Fibroblast of skin of scalp (primary cell): ENCODE data around the gene FAM120C. TPM values are rescaled to one million over a fixed set of nuclear protein-coding genes. Genes with fewer than 3 reads are reported as not detected.

Experiments
- DNase-seq: peaks from one replicate; pipeline ENCODE4 v3.0.0-alpha.2; 2013
- polyA plus RNA-seq, 2 experiments: library from polyadenylated mRNA; unstranded; fragments of 120-200 nt; gene quantifications; one replicate each; pipeline ENCODE4 v1.2.1, GENCODE V29; 2013; ENCODE audit not compliant: insufficient read length in 2 of 2

FAM120C gene, protein sequence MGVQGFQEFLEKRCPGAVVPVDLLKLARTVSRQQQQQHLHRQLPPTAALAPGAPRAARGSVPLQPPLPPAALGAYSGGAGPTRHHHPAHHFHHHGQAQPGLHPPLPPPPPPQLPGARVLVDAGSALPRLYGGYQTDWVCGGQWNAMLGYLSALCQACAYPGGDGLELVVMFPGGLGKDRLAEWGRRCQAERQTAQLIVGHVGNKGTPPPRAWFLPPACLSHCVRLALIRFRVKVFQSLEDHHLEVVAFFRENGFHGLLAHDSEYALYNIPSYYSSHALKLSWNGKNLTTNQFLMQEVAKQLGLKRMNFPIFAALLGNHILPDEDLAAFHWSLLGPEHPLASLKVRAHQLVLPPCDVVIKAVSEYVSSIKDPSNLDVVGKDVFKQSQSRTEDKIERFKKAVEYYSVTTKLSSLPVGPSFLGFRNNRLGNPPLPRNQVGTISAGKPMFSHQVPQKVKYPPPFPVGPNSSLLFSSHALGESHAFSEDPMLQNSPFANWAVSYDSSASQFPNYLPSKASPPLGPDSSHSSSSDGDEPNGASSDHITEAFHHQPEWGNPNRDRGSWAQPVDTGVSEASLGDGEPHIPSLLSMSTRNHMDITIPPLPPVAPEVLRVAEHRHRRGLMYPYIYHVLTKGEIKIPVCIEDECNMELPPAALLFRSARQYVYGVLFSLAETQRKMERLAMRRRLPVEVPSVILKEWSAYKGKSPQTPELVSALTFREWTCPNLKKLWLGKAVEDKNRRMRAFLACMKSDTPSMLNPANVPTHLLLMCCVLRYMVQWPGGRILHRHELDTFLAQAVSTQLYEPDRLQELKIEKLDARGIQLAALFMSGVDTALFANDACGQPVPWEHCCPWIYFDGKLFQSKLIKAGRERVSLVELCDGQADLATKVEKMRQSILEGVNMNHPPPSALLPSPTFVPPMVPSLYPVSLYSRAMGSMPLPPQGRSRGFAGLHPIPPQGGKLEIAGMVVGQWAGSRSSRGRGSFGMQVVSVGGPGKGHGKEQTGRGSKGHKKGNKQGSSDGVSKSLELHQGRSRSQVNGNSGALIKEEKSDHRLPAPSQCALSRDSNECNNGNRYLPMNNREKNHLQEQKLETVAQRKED
- polyA plus RNA-seq (2013, experiment 1 of 2; ENCODE audit: insufficient read length), result 4.2 TPM
- 4.2 TPM for polyA plus RNA-seq (2013, experiment 2 of 2; ENCODE audit: insufficient read length)

DNA sequence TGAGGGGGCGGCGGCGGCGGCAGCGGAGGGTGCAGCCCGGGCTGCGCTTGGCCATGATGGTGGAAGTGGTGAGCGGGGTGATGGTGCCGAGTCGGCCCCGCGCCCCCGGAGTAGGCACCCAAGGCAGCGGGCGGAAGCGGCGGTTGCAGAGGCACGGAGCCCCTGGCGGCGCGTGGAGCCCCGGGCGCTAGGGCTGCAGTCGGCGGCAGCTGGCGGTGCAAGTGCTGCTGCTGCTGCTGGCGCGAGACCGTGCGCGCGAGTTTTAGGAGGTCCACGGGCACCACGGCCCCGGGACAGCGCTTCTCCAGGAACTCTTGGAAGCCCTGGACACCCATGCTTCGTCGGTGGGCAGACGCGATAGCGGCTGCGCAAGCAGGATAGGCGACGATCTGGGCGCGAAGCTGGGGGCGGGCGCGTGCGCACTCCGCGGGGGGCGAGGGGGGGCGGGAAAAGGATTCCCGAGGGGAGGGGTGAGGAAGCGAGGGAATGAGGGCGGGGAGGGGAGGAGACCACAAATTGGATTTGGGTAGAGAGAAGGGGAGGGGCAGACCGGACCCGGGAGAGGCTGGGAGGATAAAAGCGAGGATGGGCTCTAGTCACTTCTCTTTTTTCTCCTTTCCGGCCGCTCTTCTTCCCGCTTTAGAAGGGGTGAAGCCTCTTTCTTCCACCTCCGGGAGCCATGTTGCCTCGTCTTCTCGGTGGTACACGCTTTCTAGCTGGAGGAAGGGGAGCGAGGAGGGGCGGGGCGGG is at the start of gene FAM120C:
Gene FAM120C (minus strand): TSS at position 391 of the 750 bp plus-strand sequence. CDS start 56 bp downstream, at position 335.
- peak; percentile 83 for DNase-seq

DNA sequence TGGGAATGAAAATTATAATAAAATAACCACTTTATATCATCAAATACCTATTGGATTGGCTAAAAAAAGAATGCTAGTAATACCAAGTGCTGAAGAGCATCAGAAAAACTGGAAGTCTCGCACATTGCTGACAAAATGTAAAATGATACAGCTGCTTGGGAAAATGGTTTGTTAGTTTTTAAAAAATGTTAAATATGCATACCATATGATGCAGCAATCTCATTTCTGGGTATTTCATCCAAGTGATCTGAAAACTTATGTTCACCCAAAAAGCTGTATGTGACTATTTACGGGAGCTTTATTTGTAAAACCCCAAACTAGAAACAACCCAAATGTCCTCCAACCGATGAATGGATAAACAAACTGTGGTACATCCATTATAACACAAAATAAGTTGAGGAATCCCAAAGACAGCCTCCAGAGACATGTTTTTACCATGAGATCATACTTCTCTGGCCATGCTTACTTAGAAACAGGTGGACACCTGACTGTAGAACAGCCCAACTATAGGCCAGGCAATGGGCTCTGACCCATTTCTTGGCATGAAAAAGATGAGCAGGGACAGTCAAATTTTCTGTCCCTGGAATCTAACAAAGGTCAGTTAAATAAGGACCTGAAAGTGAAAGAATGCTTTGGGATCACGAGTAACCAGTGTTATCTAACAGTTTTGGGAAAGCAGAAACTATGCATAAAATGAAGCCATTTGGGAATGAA is 47.5 kb upstream of the FAM120C start:
- DNase-seq, result peak; percentile 51

DNA sequence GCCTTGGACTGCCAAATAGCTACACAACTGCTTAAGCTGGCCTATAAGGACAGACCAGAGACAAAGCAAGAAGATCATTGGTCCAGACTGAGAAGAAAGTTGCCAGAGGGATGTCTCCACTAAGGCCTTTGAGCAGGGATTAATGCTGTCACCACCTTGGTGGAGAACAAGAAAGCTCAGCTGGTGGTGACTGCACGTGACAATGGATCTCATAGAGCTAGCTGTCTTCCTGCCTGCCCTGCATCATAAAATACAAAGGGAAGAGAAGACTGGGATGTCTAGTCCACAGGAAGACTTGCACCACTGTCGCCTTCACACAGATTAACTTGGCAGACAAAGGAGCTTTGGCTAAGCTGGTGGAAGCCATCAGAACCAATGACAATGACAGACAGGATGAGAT is 40.5 kb upstream of the FAM120C start:
- DNase-seq, result peak; percentile 7

DNA sequence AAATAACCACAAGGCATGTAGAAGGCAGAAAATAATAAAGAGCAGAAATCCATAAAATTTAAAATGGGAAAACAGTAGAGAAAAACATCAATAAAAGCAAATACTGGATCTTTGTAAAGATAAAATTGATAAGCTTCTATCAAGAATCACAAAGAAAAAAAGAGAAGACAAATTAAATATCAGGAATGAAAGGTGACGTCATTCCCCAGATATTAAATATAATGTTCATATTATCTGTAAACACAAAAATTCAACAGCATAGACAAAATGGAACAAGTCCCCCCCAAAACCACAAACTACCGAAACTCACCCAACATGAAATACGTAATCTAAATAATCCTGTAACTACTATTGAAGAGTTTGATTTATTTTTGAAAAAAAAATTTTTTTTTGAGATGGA is 30.5 kb upstream of the FAM120C start:
- DNase-seq, result no peak

DNA sequence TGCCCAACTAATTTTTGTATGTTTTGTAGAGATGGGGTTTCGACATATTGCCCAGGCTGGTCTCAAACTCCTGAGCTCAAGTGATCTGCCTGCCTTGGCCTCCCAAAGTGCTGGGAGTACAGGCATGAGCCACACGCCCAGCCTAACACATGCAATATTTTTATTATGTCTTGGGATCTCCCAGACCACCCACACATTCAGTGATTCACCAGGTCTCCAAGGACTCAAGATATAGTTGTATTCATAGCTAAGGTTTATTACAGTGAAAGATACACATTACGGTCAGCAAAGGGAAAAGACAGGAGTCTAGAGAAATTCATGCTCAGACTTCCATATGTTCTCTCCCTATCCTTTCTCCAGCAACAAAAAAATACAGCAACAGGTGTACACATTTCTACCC is 25.5 kb upstream of the FAM120C start:
- DNase-seq, result peak; percentile 72

DNA sequence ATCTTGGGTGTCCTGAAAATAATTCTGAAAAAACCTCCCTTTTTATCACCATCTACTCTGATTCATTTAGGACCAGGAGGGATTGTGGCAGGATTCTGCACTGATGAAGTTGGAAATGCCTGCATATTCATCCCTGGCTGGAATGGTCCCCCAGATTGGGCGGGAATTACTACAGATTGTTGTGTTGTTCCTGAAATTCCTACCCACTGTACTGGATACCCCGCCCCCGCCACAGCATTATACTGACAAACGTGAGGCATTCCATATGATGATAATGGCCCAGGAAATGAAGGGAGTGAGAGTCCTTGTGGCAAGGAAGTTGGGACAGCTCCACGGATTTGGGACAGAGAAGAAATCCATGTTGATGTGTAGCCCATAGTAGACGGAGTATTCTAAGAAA is 15.2 kb upstream of the FAM120C start:
- no peak for DNase-seq

DNA sequence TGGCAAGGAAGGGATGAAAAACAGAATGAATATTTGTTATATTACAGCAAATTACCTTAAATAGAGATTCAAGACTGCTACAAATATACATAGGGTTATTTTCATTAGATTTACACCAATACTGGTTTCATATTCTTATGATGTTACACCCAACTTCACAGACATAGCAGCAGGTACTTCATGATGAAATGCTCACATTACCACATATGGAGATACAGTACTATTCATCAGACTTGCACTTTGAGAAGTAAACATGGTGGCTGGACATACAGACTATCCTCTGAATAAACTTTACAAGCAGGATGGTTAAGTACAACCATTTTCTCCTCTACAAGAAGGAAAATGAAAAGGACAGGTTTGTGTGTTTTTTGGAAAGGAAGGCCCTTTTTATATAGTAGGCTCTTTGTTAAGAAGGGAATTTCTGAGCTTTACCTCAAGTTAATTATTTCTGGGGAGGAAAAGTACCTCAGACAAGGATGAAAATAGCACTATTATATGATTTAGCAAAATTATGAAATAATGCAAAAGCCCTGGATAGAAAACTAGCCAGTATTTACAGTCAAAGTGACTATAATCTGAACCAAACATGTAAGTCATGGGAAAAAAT is 12.0 kb upstream of the FAM120C start:
- no peak for DNase-seq

DNA sequence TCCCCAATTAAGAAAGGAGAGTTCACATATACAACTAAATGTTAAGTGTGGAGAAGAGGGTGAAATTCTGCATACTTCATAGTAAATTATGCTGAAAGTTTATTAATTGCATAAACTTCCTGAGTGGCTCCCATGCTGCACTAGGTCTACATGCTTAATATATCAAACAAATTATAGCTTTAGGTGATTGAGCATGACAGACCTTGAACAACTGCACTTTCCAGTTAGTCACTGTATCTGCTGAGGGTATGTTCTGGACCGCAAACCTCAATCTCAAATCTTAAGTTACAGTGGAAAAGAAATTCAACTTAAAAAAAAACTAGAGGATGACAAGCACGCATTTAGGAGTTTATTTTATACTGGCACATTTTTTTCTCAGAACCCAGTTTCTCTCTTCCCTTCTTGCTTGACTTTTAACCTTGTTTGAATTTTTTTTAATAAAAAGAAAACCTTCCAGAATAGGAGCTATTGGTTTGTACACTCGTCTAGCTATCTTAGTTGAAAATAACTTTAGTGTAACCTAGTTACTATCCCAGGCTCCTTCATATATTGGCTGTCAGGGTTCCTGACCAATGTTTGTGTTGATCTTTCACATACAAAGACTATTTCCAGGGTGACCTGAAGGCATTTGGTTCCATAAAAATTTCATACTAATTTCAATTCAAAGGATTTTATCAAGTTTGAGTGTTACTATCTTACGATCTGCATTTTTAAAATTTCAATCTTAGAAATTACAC is 10.2 kb upstream of the FAM120C start:
- no peak for DNase-seq

DNA sequence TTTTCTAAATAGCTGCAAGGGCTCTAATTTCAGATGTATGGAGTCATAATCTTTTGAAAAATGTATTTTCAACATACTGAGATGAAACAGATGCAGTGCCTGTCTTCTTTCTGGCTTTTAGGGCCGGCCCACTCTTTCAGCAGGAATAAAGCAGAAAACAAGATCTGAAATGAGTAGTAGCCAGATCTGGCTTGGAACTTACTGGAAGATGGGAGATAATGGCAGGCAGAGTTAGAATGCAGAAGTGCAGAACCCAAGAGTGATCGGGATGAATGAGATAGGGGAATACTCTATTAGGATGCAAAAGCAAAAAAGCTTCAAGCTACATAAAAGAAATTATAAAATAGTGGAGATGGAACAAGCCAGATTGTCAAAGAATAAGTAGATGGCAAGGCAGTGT is 1.4 kb upstream of the FAM120C start:
- DNase-seq, result no peak

DNA sequence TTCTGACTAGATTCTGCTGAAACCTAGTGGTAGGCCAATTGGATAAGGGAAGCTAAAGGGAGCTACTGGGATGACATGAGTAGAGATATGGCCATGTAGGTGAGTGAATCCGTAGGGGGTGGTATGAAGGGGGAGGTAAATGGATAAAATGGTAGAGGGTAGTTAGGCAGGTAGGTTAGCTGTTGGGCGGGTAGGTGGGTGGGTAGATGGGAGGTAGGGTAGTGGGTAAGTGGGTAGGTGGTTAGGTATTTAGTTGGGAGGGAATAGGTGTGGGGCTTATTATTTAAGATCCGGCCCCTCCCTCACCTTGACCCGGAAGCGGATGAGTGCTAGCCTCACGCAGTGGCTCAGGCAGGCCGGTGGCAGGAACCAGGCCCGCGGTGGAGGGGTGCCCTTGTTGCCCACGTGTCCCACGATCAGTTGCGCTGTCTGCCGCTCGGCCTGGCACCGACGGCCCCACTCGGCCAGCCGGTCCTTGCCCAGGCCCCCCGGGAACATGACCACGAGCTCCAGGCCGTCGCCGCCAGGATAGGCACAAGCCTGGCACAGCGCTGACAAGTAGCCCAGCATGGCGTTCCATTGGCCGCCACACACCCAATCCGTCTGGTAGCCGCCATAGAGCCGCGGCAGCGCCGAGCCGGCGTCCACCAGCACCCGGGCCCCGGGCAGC is 725 bp downstream of the FAM120C start:
- peak; percentile 30 for DNase-seq

DNA sequence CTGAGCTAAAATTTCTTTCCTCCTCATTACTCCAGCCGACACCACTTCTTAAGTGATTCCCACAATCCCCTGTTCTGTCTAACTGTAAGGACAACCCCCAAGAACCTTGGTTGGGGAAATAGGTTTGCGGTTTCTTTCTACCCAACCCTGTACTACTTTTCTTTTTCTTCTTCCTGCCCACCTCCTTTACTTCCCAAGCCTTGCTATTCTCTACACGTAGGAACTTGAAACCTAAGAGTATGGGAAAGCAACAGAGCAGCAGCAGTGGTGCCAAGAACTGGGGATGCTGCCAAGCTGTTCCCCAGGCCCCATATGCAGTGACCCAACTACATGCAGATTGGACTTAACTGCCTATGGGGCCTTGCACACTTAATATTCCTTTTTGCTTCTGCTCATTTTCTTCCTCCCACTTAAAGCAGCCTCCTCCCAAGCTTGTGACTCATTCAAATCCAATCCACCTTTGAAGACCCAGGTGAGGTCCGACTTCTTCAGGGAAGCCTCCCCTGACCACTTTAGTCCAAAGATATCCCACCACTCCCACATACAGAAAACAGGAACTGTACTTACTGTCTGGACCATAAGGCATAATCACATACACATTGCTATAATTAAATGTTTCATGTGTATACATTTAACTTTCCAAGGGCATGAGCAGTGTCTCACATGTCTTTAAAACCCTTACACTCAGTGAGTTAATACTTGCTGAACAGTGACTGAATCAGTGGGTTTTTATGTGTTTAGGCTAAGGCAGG is 1.7 kb downstream of the FAM120C start:
- no peak for DNase-seq

DNA sequence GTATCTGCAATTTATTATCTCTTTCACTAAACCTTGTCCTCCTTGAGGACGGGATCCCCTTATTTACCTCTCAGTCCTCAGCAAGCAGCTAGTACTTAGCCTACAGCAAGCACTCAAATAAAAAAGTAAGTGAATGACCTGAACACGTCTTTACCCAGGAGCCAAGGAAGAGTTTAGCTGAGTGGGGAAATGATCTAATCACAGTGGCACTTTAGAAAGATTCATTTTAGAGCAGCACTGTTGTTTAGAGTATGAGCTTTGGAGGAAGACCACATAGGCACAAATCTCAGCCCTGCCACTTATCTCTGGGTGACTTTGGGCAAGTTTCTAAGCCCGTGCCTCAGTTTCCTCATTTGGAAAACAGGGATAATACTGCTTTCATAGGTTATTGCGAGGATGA is 2.7 kb downstream of the FAM120C start:
- peak; percentile 27 for DNase-seq

DNA sequence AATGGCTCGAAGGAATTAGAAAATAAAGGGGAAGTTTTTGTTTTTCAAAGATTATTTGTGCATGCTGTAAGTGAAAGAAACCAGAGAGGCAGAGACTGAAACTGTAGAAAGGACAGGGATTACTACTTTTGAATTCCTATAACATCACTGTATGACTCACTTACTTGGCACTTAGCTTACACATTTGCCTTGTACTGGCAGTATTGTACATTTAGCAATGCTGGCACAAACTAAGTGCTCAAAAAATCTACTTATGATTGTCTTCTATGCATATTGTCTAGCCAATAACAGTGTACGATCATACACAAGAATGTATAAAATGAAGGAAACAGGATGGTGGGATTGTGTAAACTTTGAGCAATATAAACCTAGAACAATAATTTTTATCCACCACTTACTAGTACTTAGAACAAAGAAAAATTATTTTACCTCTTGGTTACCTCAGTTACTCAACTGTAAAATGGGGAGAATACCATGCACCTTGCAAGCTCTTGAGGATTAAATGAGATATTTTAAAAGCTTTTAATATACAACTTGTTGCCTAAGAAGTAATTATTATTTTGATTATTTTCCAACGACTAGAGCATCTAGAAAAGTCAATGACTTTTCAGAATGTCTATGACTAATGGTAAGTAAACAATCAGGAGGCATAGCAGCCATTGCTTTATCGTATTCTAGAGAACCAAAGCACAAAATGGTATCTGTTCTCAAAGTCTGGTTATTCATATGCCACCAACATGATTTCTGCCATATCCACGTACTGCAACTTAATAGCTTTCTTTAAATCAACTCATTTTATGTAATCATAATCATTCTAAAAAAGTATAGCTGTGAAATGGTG is 4.7 kb downstream of the FAM120C start:
- DNase-seq, result peak; percentile 85

DNA sequence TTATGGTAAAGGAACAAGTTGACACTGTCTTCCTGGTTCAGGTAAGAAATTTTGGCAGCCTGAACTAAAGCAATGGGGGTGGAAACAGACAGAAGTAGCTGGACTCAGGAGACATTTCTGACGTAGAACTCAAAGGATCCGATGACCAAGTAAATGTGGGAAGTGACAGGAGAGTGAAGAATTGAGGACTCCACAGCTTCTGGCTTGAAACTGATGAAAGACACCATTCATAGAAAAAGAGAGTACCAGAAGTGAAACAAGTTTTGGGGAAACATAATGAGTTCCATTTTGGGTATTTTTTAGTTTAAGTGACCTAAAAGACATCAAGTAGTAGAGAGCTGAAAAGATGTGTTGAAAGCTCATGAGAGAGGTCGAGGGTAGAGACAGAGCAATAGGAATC is 5.7 kb downstream of the FAM120C start:
- DNase-seq, result no peak

DNA sequence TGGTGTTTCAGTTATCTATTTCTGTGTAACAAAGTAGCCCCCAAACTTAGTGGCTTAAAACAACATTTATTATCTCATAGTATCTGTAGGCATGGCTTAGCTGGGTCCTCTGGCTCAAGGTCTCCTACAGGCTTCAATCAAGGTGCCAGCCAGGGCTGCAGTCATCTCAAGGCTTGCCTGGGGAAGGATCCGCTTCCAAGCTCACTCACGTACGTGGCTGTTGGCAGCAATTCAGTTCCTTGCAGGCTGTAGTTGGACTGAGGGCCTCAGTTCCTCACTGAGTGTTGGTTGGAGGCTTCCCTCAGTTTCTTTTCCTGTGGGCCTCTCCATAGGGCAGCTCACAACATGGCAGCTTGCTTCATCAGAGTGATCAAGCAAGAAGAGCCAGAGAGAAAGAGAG is 9.3 kb downstream of the FAM120C start:
- no peak for DNase-seq

DNA sequence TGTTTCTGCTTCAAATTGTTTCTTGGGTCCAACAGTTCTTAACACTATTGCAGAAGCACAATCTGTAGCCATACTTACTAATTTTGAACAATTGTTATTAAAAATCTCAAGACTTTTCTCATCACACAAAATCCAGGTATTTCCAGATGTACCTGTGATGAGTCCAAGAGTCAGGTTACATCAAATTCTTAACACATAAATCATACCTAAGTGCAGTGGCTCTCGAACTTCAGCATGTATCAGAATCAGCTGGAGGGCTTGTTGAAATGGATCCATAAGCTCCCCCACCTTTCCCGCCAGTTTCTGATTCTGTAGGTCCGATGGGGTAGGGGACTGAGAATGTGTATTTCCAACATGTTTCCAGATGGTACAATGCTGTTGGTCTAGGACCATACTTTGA is 10.6 kb downstream of the FAM120C start:
- DNase-seq, result no peak

DNA sequence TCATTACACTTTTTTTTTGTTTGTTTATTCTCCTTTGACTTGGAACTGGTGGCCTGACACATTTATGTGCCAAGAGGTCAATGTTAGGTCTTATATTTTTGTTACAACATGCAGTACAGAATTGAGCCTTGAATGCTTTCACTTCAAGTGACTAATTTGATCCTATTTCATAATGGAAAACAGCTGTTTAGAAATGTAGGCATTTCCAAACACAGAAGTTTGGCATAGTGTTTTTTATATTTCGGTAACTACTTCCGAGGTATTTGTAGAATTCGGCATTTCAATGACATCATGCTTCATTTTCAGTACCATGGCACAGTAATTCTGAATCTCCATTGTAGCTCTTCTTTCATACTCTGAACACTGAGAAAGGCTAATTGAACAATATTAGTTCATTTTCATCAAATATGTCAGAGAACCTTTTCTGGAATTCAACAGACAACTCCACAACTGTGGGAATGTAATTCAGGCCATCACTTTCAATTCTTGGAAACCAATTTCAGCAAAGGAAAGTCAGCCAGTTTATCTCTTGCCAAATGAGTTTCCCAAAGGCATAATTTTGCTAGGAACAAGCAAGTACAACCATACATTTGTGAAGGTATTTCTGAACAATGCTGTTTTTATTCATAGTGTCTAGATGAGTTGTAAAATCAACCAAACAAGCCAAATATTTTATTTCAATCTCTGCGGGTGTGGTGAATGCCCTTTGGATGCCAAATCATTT is 11.4 kb downstream of the FAM120C start:
- DNase-seq, result peak; percentile 40
